AG10803 (cell line): ENCODE measurements around the gene AZIN2.
"Not testable (repeated sequence)": the region's sequence is repeated elsewhere in the genome, so short reads cannot be mapped to it uniquely, and the experiment has no call there.

ENCODE experiments used
- DNase-seq: peaks from one replicate; pipeline ENCODE4 v3.0.0; 2010; ENCODE audit warnings: low read depth
- H3K4me3 ChIP-seq: 2 replicates; pipeline ENCODE4 v1.5.1; 2011; ENCODE audit warnings: mild to moderate bottlenecking, low read length, control low read depth
- CTCF ChIP-seq: conservative IDR thresholded peaks from 2 replicates; pipeline ENCODE4 v1.5.1; 2011; ENCODE audit warnings: mild to moderate bottlenecking, low read length, control low read depth, inconsistent platforms

The AZIN2 gene

GRCh38 chr1:33122483-33123178 is 41.7 kb downstream of the AZIN2 start:
- TF ChIP-seq CTCF: no peak
- H3K4me3 ChIP-seq: no peak overlapping the region
- no peak for DNase-seq

- no peak overlapping the region for H3K4me3 ChIP-seq
- no peak for TF ChIP-seq CTCF
- DNase-seq: no peak
Observed at GRCh38 chr1:33123266-33123665, 42.3 kb downstream of the AZIN2 start.

GRCh38 chr1:33124647-33125046 is 43.7 kb downstream of the AZIN2 start:
- DNase-seq: not testable (repeated sequence)

GRCh38 chr1:33126411-33127000 is 45.6 kb downstream of the AZIN2 start:
- no peak for TF ChIP-seq CTCF
- no peak for DNase-seq
- peak overlapping the region; percentile 74 for H3K4me3 ChIP-seq

More at GRCh38 chr1:33124647-33125046, 43.7 kb downstream of the AZIN2 start:
- H3K4me3 ChIP-seq: not testable (repeated sequence)

- peak overlapping the region; percentile 74 for H3K4me3 ChIP-seq
- peak; percentile 92 for TF ChIP-seq CTCF
- DNase-seq: peak; percentile 99
Observed at GRCh38 chr1:33127001-33127823, 46.3 kb downstream of the AZIN2 start.

- DNase-seq: no peak
- H3K4me3 ChIP-seq: no peak overlapping the region
- no peak for TF ChIP-seq CTCF
Observed at GRCh38 chr1:33128781-33129180, 47.8 kb downstream of the AZIN2 start.

GRCh38 chr1:33130297-33130696 is 49.3 kb downstream of the AZIN2 start:
- no peak overlapping the region for H3K4me3 ChIP-seq
- no peak for TF ChIP-seq CTCF
- DNase-seq: no peak
